A549 (cell line): Measurements from ENCODE around the gene TNNI3K. TPM values are rescaled to one million over a fixed set of nuclear protein-coding genes. Genes with fewer than 3 reads are reported as not detected.
A peak's percentile ranks its signal among the peaks of the same experiment; 100 is the strongest.

Experiments
- ATAC-seq, 2 experiments: fragments of 200-7000 bp in 1 of 2; fragments of >200 bp in 1 of 2; cut with Nextera tagmentation in 1 of 2; cut with Tn5 transposase in 1 of 2; 3 replicates each; pipeline versions ENCODE4 v1.8.0 to v1.9.1; 2018 to 2020; ENCODE audit warnings: mild to moderate bottlenecking in 1 of 2, moderate library complexity in 1 of 2
- CTCF ChIA-PET: fragments of 300-600 bp; sonication (Branson Sonifier 250); formaldehyde crosslinking; extraction: SDS; loops from one replicate; lab custom pipeline; 2021; ENCODE audit warnings: antibody characterized with exemption, inconsistent platforms; lab: Yijun Ruan, JAX
- POLR2A ChIA-PET: fragments of 350-600 bp; formaldehyde crosslinking; extraction: SDS; loops from one replicate; lab custom pipeline; 2021; ENCODE audit warnings: antibody characterized with exemption, inconsistent platforms; lab: Yijun Ruan, JAX
- DNase-seq, 2 experiments: peaks; one replicate each; pipeline versions ENCODE4 v3.0.0 to v3.0.0-alpha.2; 2011 to 2016; ENCODE audit warnings: low read depth in 1 of 2, low spot score in 1 of 2
- FAIRE-seq: peaks from 2 replicates; lab custom pipeline; 2011; peaks lifted over from hg19 to GRCh38; lab: Jason Lieb, UNC
- H3K27ac ChIP-seq, 2 experiments: fragments of >200 bp; sonication (Bioruptor Twin); formaldehyde crosslinking; 3 replicates each; pipeline ENCODE4 v1.5.1; 2016 to 2017
- H3K4me1 ChIP-seq: fragments of >200 bp; sonication (Bioruptor Twin); formaldehyde crosslinking; 3 replicates; pipeline ENCODE4 v1.6.1; 2016
- H3K4me2 ChIP-seq: fragments of >200 bp; sonication (Bioruptor Twin); formaldehyde crosslinking; 3 replicates; pipeline ENCODE4 v1.6.1; 2016
- H3K4me3 ChIP-seq: fragments of >200 bp; sonication (Bioruptor Twin); formaldehyde crosslinking; 3 replicates; pipeline ENCODE4 v1.5.1; 2016
- H3K9me3 ChIP-seq: fragments of >200 bp; sonication (Bioruptor Twin); formaldehyde crosslinking; 3 replicates; pipeline ENCODE4 v1.6.1; 2016
- BCL3 ChIP-seq: fragments of >200 bp; sonication (Bioruptor Twin); formaldehyde crosslinking; IDR thresholded peaks from 3 replicates; pipeline ENCODE4 v1.6.1; 2016
- CBX8 ChIP-seq: fragments of 200-600 bp; sonication (generic); IDR thresholded peaks from 2 replicates; pipeline ENCODE4 v1.6.1; 2016
- CHD4 ChIP-seq: fragments of 200-600 bp; sonication (generic); IDR thresholded peaks from 2 replicates; pipeline ENCODE4 v1.6.1; 2016; ENCODE audit warnings: antibody characterized with exemption, mild to moderate bottlenecking, borderline replicate concordance
- CTCF ChIP-seq: fragments of >200 bp; sonication (Bioruptor Twin); formaldehyde crosslinking; IDR thresholded peaks from 3 replicates; pipeline ENCODE4 v1.5.1; 2016
- E2F6 ChIP-seq: IDR thresholded peaks from 2 replicates; pipeline ENCODE4 v1.6.1; 2012; ENCODE audit warnings: low read depth, borderline replicate concordance
- HDAC2 ChIP-seq: fragments of 200-600 bp; sonication (generic); IDR thresholded peaks from 2 replicates; pipeline ENCODE4 v1.6.1; 2016
- HES2 ChIP-seq: fragments of >200 bp; sonication (Bioruptor Twin); formaldehyde crosslinking; IDR thresholded peaks from 2 replicates; pipeline ENCODE4 v1.6.1; 2016
- HMGXB4 ChIP-seq: fragments of 250-450 bp; sonication (Bioruptor Pico); IDR thresholded peaks from 2 replicates; pipeline ENCODE4 v1.5.0; 2021; ENCODE audit warnings: mild to moderate bottlenecking, moderate library complexity, borderline replicate concordance
- JUNB ChIP-seq: fragments of >200 bp; sonication (Bioruptor Twin); formaldehyde crosslinking; IDR thresholded peaks from 2 replicates; pipeline ENCODE4 v1.6.1; 2016
- KDM5A ChIP-seq: fragments of 200-600 bp; sonication (generic); IDR thresholded peaks from 2 replicates; pipeline ENCODE4 v1.6.1; 2016; ENCODE audit warnings: antibody characterized with exemption, mild to moderate bottlenecking
- MAX ChIP-seq: IDR thresholded peaks from 2 replicates; pipeline ENCODE4 v1.6.1; 2012
- NFE2L2 ChIP-seq: fragments of 150-350 bp; conservative IDR thresholded peaks from 2 replicates; pipeline ENCODE4 v1.6.1; 2014; ENCODE audit warnings: low read length
- NR3C1 ChIP-seq: fragments of >200 bp; sonication (Bioruptor Twin); formaldehyde crosslinking; IDR thresholded peaks from 3 replicates; pipeline ENCODE4 v1.6.1; 2017
- PBX3 ChIP-seq: IDR thresholded peaks from 2 replicates; pipeline ENCODE4 v1.6.1; 2012
- POLR2A ChIP-seq: IDR thresholded peaks from 2 replicates; pipeline ENCODE4 v1.6.1; 2012; ENCODE audit warnings: mild to moderate bottlenecking, low read length
- POLR2AphosphoS2 ChIP-seq: conservative IDR thresholded peaks from 2 replicates; pipeline ENCODE4 v1.6.1; 2012; ENCODE audit warnings: low read length, improper control_type of control experiment, inconsistent platforms
- RAD21 ChIP-seq, 2 experiments: fragments of >200 bp in 1 of 2; sonication (Bioruptor Twin) in 1 of 2; formaldehyde crosslinking in 1 of 2; IDR thresholded peaks in 1 of 2; conservative IDR thresholded peaks in 1 of 2; 2 replicates in 1 of 2; 3 replicates in 1 of 2; pipeline ENCODE4 v1.6.1; 2012 to 2018; ENCODE audit warnings: inconsistent platforms in 1 of 2
- RCOR1 ChIP-seq: fragments of 150-350 bp; IDR thresholded peaks from 2 replicates; pipeline ENCODE4 v1.6.1; 2014; ENCODE audit warnings: antibody characterized with exemption, low read length, low read depth
- RNF2 ChIP-seq: fragments of 200-600 bp; sonication (generic); IDR thresholded peaks from 2 replicates; pipeline ENCODE4 v1.6.1; 2016; ENCODE audit warnings: low read depth, mild to moderate bottlenecking, antibody characterized with exemption, moderate library complexity, borderline replicate concordance
- SMC3 ChIP-seq: fragments of >200 bp; sonication (Bioruptor Twin); formaldehyde crosslinking; IDR thresholded peaks from 3 replicates; pipeline ENCODE4 v1.6.1; 2018; ENCODE audit warnings: inconsistent platforms
- SREBF2 ChIP-seq: fragments of 450-650 bp; IDR thresholded peaks from 2 replicates; pipeline ENCODE4 v1.6.1; 2014; ENCODE audit warnings: mild to moderate bottlenecking, moderate library complexity
- TFCP2L1 ChIP-seq: fragments of 250-450 bp; sonication (Bioruptor Pico); IDR thresholded peaks from 2 replicates; pipeline ENCODE4 v1.5.0; 2021; ENCODE audit warnings: mild to moderate bottlenecking
- ZC3H11A ChIP-seq: fragments of 450-650 bp; IDR thresholded peaks from 2 replicates; pipeline ENCODE4 v1.6.1; 2014; ENCODE audit warnings: antibody characterized with exemption, mild to moderate bottlenecking
- ZSCAN20 ChIP-seq: fragments of 250-450 bp; sonication (Bioruptor Pico); IDR thresholded peaks from 2 replicates; pipeline ENCODE4 v1.8.0; 2022; ENCODE audit warnings: mild to moderate bottlenecking, moderate library complexity
- WGBS: methylation state at CpG from one replicate; pipeline ENCODE4 v1.1.6; 2017; ENCODE audit errors: missing lambda C conversion rate; 5-methylcytosine and 5-hydroxymethylcytosine counted together
- polyA plus RNA-seq, 4 experiments: library from polyadenylated mRNA; depleted of rRNA in 3 of 4; stranded (reverse); fragments of >200 nt; fragmentation: RNase III in 1 of 4; extraction: RNeasy Plus Mini Kit Qiagen cat#74134 plus additional on column Dnase treatment in 1 of 4; gene quantifications; 2 replicates in 3 of 4; 3 replicates in 1 of 4; pipeline ENCODE4 v1.2.3, GENCODE V29; 2011 to 2017

TNNI3K gene
- polyA plus RNA-seq, 2 of the 4 experiments (the other 2 are of a cell fraction) = 0.67 TPM; not detected in 1

- no peaks in the 10 kb centered on the region for H3K9me3 ChIP-seq
- TF ChIP-seq POLR2A (no peak), NFE2L2 (no peak), RAD21 (conservative IDR thresholded peaks at IDR 0.05 in 1 of 2, IDR thresholded peaks at IDR 0.05 in 1 of 2) (no peak), ZSCAN20 (CRISPR knock-in tag) (no peak), NR3C1 (no peak), PBX3 (no peak), TFCP2L1 (CRISPR knock-in tag) (no peak)
- TF ChIP-seq, all 56 proteins: peak for 0
- Histone ChIP-seq H3K4me1 (no peaks in the 10 kb centered on the region), H3K4me3 (no peak overlapping the region), H3K4me2 (no peak overlapping the region), H3K27ac (no peak overlapping the region)
- ChIA-PET CTCF (interaction anchor here (0.5 to 1.8 kb wide), 3 partner anchors 9 to 278 kb away, joined by 3 to 7 read pairs (median 4); no protein-coding TSS in a partner anchor), POLR2A (no interaction called here)
- 0% methylated on average over 2 of the region's 2 CpGs for WGBS
- no peak for FAIRE-seq
- ATAC-seq = no peak
- DNase-seq = no peak
Measured at GRCh38 chr1:74502858-74503257, 267.7 kb downstream of the TNNI3K start.

GRCh38 chr1:74504125-74504932, 269.1 kb downstream of the TNNI3K start:
- Histone ChIP-seq H3K4me2 (peak overlapping the region; percentile 46; the same call in 2 of the 3 replicates), H3K4me1 (no peaks in the 10 kb centered on the region), H3K27ac (no peak overlapping the region), H3K4me3 (no peak overlapping the region), H3K9me3 (no peaks in the 10 kb centered on the region)
- ChIA-PET CTCF (interaction anchor here (0.7 to 1.8 kb wide), 7 partner anchors 9 to 180 kb away, joined by 3 to 7 read pairs (median 3); no protein-coding TSS in a partner anchor), POLR2A (interaction anchor here (0.5 kb wide), 1 partner anchor 30 kb away, joined by 6 read pairs; no protein-coding TSS in a partner anchor)
- WGBS = 23% methylated on average over 15 of the region's 15 CpGs
- TF ChIP-seq CTCF = peak; percentile 48
- no peak for TF ChIP-seq NFE2L2
- TF ChIP-seq BCL3 = no peak
- no peak for TF ChIP-seq KDM5A
- TF ChIP-seq RAD21 (conservative IDR thresholded peaks at IDR 0.05 in 1 of 2, IDR thresholded peaks at IDR 0.05 in 1 of 2) = peak; percentile 38 to 54; a peak in 4 of 5 replicates
- no peak for TF ChIP-seq HES2
- TF ChIP-seq HDAC2 = no peak
- TF ChIP-seq SMC3 = peak; percentile 37; the same call in 2 of the 3 replicates
- TF ChIP-seq POLR2AphosphoS2 = no peak
- no peak for TF ChIP-seq SREBF2
- FAIRE-seq (no peak), ATAC-seq (peak; percentile 98), DNase-seq (peak; percentile 2 to 53)

GRCh38 chr1:74504933-74505512, 269.8 kb downstream of the TNNI3K start:
- WGBS = 65% methylated on average over 10 of the region's 11 CpGs
- TF ChIP-seq HMGXB4 (CRISPR knock-in tag) = no peak
- TF ChIP-seq ZC3H11A = no peak
- TF ChIP-seq CHD4 = no peak
- no peak for TF ChIP-seq RNF2
- no peak for TF ChIP-seq MAX
- TF ChIP-seq RCOR1 = no peak
- no peak for TF ChIP-seq POLR2A
- TF ChIP-seq CBX8 = no peak
- TF ChIP-seq JUNB = no peak
- no peak for TF ChIP-seq E2F6
- no peak for TF ChIP-seq NR3C1
- TF ChIP-seq, all 56 proteins: peak for 0
- no peaks in the 10 kb centered on the region for H3K9me3 ChIP-seq
- H3K27ac ChIP-seq = no peak overlapping the region
- ATAC-seq (no peak), FAIRE-seq (no peak), DNase-seq (peak in 1 of 2 experiments; percentile 6)
- ChIA-PET POLR2A (no interaction called here), CTCF (no interaction called here)
- H3K4me2 ChIP-seq = no peak overlapping the region
- H3K4me3 ChIP-seq = no peak overlapping the region
- no peaks in the 10 kb centered on the region for H3K4me1 ChIP-seq
